Superior temporal gyrus (tissue), 1 donor: ENCODE data around the gene RPS6KL1.
A peak's percentile ranks its signal among the peaks of the same experiment; 100 is the strongest.

Source experiments
- DNase-seq: peaks from one replicate; pipeline ENCODE4 v3.0.0-alpha.2; 2016; ENCODE audit errors: extremely low spot score

The RPS6KL1 gene

GRCh38 chr14:74888164-74889158 is 34.6 kb downstream of the RPS6KL1 start:
- no peak for DNase-seq

GRCh38 chr14:74886001-74886400 is 37.1 kb downstream of the RPS6KL1 start:
- no peak for DNase-seq

- DNase-seq = no peak
These were observed 40.7 kb downstream of the RPS6KL1 start for GRCh38 chr14:74882103-74882920.

- peak; percentile 89 for DNase-seq
These were observed 41.5 kb downstream of the RPS6KL1 start, which contains the start of gene DLST for GRCh38 chr14:74881431-74882102. DLST (plus strand) TSS chr14:74881916; CDS start chr14:74881954, 38 bp downstream.

GRCh38 chr14:74879427-74880182 is 43.5 kb downstream of the RPS6KL1 start:
- no peak for DNase-seq

GRCh38 chr14:74875941-74876913 is 46.8 kb downstream of the RPS6KL1 start, which contains the start of gene PROX2:
PROX2 (minus strand) TSS chr14:74876145; CDS start chr14:74863834, 12,311 bp downstream.
- no peak for DNase-seq

- DNase-seq = no peak
These were observed 47.9 kb downstream of the RPS6KL1 start for GRCh38 chr14:74875204-74875603.

GRCh38 chr14:74871819-74872218 is 51.2 kb downstream of the RPS6KL1 start:
- no peak for DNase-seq

GRCh38 chr14:74868739-74869138 is 54.3 kb downstream of the RPS6KL1 start:
- DNase-seq = no peak

GRCh38 chr14:74867673-74868072 is 55.4 kb downstream of the RPS6KL1 start:
- DNase-seq = peak; percentile 77

GRCh38 chr14:74866708-74867389 is 56.2 kb downstream of the RPS6KL1 start:
- no peak for DNase-seq

- no peak for DNase-seq
These were observed 57.9 kb downstream of the RPS6KL1 start for GRCh38 chr14:74865156-74865555.

- no peak for DNase-seq
These were observed 58.9 kb downstream of the RPS6KL1 start for GRCh38 chr14:74864198-74864597.

- DNase-seq = no peak
These were observed 59.8 kb downstream of the RPS6KL1 start for GRCh38 chr14:74863274-74863673.

GRCh38 chr14:74861734-74862090 is 61.3 kb downstream of the RPS6KL1 start:
- no peak for DNase-seq

GRCh38 chr14:74860899-74861733 is 61.9 kb downstream of the RPS6KL1 start:
- DNase-seq = peak; percentile 95

GRCh38 chr14:74859757-74860552 is 63.1 kb downstream of the RPS6KL1 start:
- no peak for DNase-seq
